CD4-positive, alpha-beta T cell treated with Interleukin-4 for 4 hours (primary cell): ENCODE data around the gene PI4KA.
"Not testable (repeated sequence)": the region's sequence is repeated elsewhere in the genome, so short reads cannot be mapped to it uniquely, and the experiment has no call there.

ENCODE experiments used
- DNase-seq: peaks from one replicate; pipeline ENCODE4 v3.0.0-alpha.2; 2020

Gene PI4KA

GRCh38 chr22:20720692-20721408 is 137.8 kb downstream of the PI4KA start:
- no peak for DNase-seq

GRCh38 chr22:20718727-20719126 is 139.9 kb downstream of the PI4KA start:
- DNase-seq, result not testable (repeated sequence)

GRCh38 chr22:20717981-20718380 is 140.6 kb downstream of the PI4KA start:
- not testable (repeated sequence) for DNase-seq

- DNase-seq, result not testable (repeated sequence)
These were observed 141.3 kb downstream of the PI4KA start for GRCh38 chr22:20717213-20717866.

- not testable (repeated sequence) for DNase-seq
These were observed 145.5 kb downstream of the PI4KA start for GRCh38 chr22:20713116-20713515.

- not testable (repeated sequence) for DNase-seq
These were observed 148.6 kb downstream of the PI4KA start for GRCh38 chr22:20709966-20710365.

GRCh38 chr22:20707549-20708118 is 151.0 kb downstream of the PI4KA start:
- not testable (repeated sequence) for DNase-seq

- DNase-seq, result not testable (repeated sequence)
These were observed 154.6 kb downstream of the PI4KA start for GRCh38 chr22:20703816-20704609.

GRCh38 chr22:20703414-20703806 is 155.2 kb downstream of the PI4KA start:
- DNase-seq, result not testable (repeated sequence)

- peak; percentile 91 for DNase-seq
These were observed 155.8 kb downstream of the PI4KA start for GRCh38 chr22:20702546-20703413.

GRCh38 chr22:20702175-20702545 is 156.5 kb downstream of the PI4KA start:
- not testable (repeated sequence) for DNase-seq

- DNase-seq, result not testable (repeated sequence)
These were observed 156.9 kb downstream of the PI4KA start for GRCh38 chr22:20701680-20702136.

GRCh38 chr22:20700347-20700746 is 158.3 kb downstream of the PI4KA start:
- DNase-seq, result not testable (repeated sequence)

GRCh38 chr22:20699856-20700255 is 158.8 kb downstream of the PI4KA start:
- not testable (repeated sequence) for DNase-seq

- peak; percentile 88 for DNase-seq
These were observed 161.0 kb downstream of the PI4KA start for GRCh38 chr22:20697481-20698113.

GRCh38 chr22:20696056-20696455 is 162.6 kb downstream of the PI4KA start:
- not testable (repeated sequence) for DNase-seq

- DNase-seq, result not testable (repeated sequence)
These were observed 163.4 kb downstream of the PI4KA start for GRCh38 chr22:20695205-20695604.

- DNase-seq, result not testable (repeated sequence)
These were observed 164.4 kb downstream of the PI4KA start for GRCh38 chr22:20694256-20694655.

- DNase-seq, result not testable (repeated sequence)
These were observed 165.7 kb downstream of the PI4KA start for GRCh38 chr22:20692926-20693325.

- not testable (repeated sequence) for DNase-seq
These were observed 167.9 kb downstream of the PI4KA start for GRCh38 chr22:20690586-20691317.
